ENCODE measurements around the gene SYNDIG1. TPM values are rescaled to one million over a fixed set of nuclear protein-coding genes. Genes with fewer than 3 reads are reported as not detected.

The SYNDIG1 gene
- total RNA-seq, 6 donors from 2014 or later = 0.30 to 0.37 (median 0.34) TPM; not detected in 3

DNA sequence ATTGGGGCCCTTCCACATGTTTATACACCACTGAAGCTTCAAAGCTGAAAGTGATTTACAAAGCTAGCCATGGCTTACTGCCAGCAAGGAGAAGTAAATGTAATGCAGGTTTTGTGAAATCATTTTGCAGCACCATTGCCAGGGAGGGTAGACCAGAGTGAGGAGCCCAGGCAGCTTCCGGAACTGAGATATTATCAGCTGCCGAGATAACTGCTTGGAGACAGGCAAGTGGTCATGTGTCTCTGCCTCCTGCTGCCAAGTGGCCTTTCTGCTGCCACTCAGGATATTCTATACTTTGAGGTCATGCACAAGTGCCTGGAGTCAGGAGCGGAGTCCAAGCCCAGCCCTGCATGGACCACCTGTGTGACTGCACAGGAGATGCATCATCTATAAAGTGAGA is 160.2 kb downstream of the SYNDIG1 start:
- H3K36me3 ChIP-seq = no peaks in the 10 kb centered on the region
- no peaks in the 10 kb centered on the region for H3K27me3 ChIP-seq
- DNase-seq = no peak
- peaks cover 0 to 9% (median 0%) of the 10 kb centered on the region in 4 donors for H3K4me1 ChIP-seq
- no peaks in the 10 kb centered on the region for H3K9me3 ChIP-seq
- H3K27ac ChIP-seq = no peak overlapping the region
- no peak overlapping the region for H3K4me3 ChIP-seq
- ATAC-seq (ENCODE audit: low FRiP score in 2 of 2) = no peak
- no peak for TF ChIP-seq POLR2A (IDR thresholded peaks at IDR 0.05)
- no peak for TF ChIP-seq POLR2AphosphoS5 (IDR thresholded peaks at IDR 0.05)
- no peak for TF ChIP-seq EP300 (IDR thresholded peaks at IDR 0.05)
- TF ChIP-seq, protein P1, sequence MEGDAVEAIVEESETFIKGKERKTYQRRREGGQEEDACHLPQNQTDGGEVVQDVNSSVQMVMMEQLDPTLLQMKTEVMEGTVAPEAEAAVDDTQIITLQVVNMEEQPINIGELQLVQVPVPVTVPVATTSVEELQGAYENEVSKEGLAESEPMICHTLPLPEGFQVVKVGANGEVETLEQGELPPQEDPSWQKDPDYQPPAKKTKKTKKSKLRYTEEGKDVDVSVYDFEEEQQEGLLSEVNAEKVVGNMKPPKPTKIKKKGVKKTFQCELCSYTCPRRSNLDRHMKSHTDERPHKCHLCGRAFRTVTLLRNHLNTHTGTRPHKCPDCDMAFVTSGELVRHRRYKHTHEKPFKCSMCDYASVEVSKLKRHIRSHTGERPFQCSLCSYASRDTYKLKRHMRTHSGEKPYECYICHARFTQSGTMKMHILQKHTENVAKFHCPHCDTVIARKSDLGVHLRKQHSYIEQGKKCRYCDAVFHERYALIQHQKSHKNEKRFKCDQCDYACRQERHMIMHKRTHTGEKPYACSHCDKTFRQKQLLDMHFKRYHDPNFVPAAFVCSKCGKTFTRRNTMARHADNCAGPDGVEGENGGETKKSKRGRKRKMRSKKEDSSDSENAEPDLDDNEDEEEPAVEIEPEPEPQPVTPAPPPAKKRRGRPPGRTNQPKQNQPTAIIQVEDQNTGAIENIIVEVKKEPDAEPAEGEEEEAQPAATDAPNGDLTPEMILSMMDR (IDR thresholded peaks at IDR 0.05) = no peak
- WGBS, 2 donors = 29 to 76% methylated on average over 3 of the region's 3 CpGs

DNA sequence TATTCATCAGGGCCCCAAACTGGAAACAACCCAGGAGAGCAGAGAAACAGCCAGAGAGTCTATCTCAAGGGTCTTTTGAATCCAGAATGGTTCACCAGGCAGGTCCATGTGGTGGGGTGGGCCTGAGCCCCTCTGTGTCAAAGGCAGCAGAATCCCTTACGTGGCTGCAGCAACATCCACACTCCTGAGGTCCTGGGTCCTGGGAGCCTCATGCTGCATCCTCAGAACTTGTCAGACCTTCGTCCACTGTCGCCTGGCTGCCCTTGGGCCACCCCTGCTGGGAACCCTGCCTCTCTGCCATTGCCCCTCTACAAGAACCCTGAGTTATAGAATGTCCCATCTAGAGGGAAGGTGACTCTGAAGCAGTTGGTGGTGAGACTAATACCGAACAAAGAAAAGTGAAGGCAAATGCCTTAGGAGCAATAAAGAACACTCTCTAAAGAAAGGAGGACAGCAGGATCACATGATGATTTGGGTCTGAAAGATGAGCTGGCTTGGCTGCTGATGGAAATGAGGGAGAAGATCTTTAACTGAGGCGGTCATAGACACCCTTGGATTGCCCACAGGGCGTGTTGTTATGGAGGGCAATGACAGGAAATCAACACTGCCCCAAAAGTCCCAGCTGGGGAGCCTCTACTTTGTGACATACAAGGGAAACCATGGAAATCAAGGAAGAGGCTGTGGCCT is 161.2 kb downstream of the SYNDIG1 start:
- DNase-seq = no peak
- 83% methylated on average over 5 to 6 of the region's 6 CpGs for WGBS, 2 donors
- H3K4me3 ChIP-seq = no peak overlapping the region
- H3K9me3 ChIP-seq = no peaks in the 10 kb centered on the region
- H3K4me1 ChIP-seq = peaks cover 0 to 9% (median 0%) of the 10 kb centered on the region in 4 donors
- H3K27me3 ChIP-seq = no peaks in the 10 kb centered on the region
- H3K27ac ChIP-seq = no peak overlapping the region
- no peaks in the 10 kb centered on the region for H3K36me3 ChIP-seq
- no peak for ATAC-seq (ENCODE audit: low FRiP score in 2 of 2)
- TF ChIP-seq, protein P1 (IDR thresholded peaks at IDR 0.05) = no peak
- TF ChIP-seq POLR2A (IDR thresholded peaks at IDR 0.05) = no peak
- TF ChIP-seq EP300 (IDR thresholded peaks at IDR 0.05) = no peak
- TF ChIP-seq POLR2AphosphoS5 (IDR thresholded peaks at IDR 0.05) = no peak

DNA sequence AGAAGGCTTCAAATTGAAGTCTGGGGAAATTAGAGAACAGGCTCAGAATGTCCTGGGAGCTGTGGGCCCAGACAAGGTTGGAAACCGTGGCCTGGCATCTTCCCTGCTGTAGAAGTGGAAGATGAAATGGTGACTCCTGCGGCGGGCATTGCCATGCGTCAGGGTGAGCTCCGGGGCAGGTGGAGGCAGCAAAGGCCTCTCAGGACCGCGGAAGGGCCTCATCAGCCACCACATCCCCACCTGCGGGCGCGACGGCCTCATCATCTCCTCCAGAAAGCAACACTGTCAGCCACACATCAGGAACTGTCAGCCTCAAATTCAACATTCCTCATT is 161.7 kb downstream of the SYNDIG1 start:
- ATAC-seq (ENCODE audit: low FRiP score in 2 of 2) = no peak
- no peaks in the 10 kb centered on the region for H3K36me3 ChIP-seq
- DNase-seq = peak in 1 of 2 donors; percentile 52
- TF ChIP-seq, protein P1 (IDR thresholded peaks at IDR 0.05) = no peak
- no peak for TF ChIP-seq EP300 (IDR thresholded peaks at IDR 0.05)
- TF ChIP-seq POLR2A (IDR thresholded peaks at IDR 0.05) = no peak
- no peak for TF ChIP-seq POLR2AphosphoS5 (IDR thresholded peaks at IDR 0.05)
- peaks cover 0 to 9% (median 0%) of the 10 kb centered on the region in 4 donors for H3K4me1 ChIP-seq
- no peak overlapping the region for H3K27ac ChIP-seq
- H3K27me3 ChIP-seq = no peaks in the 10 kb centered on the region
- 95 to 98% methylated on average over 11 of the region's 11 CpGs for WGBS, 2 donors
- H3K9me3 ChIP-seq = no peaks in the 10 kb centered on the region
- H3K4me3 ChIP-seq = no peak overlapping the region

DNA sequence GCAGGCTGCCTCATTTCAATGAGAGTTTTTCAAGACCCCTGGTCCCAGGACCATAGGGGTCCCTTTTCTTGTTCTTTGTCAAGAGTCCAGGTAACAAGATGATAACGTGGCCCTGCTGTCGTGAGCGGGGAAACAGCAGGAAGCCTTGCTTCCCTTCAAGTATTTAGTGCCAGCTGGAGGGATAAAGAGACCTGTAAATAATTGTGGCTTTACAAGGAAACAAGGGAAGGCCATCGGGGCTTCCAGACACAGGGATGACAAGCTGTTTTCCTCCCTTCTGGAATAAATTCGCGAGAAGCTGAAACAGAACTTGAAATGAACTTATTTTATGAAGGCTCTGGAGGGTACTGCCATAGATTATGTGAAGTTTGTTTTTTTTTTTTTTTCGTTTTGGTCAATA is 163.2 kb downstream of the SYNDIG1 start:
- no peaks in the 10 kb centered on the region for H3K36me3 ChIP-seq
- TF ChIP-seq POLR2AphosphoS5 (IDR thresholded peaks at IDR 0.05) = no peak
- no peak for TF ChIP-seq EP300 (IDR thresholded peaks at IDR 0.05)
- no peak for TF ChIP-seq POLR2A (IDR thresholded peaks at IDR 0.05)
- TF ChIP-seq, protein P1 (IDR thresholded peaks at IDR 0.05) = no peak
- H3K4me3 ChIP-seq = no peak overlapping the region
- 58 to 60% methylated on average over 7 of the region's 7 CpGs for WGBS, 2 donors
- no peak overlapping the region for H3K27ac ChIP-seq
- no peak for DNase-seq
- no peak for ATAC-seq (ENCODE audit: low FRiP score in 2 of 2)
- peaks cover 0 to 9% (median 0%) of the 10 kb centered on the region in 4 donors for H3K4me1 ChIP-seq
- H3K27me3 ChIP-seq = no peaks in the 10 kb centered on the region
- H3K9me3 ChIP-seq = no peaks in the 10 kb centered on the region

DNA sequence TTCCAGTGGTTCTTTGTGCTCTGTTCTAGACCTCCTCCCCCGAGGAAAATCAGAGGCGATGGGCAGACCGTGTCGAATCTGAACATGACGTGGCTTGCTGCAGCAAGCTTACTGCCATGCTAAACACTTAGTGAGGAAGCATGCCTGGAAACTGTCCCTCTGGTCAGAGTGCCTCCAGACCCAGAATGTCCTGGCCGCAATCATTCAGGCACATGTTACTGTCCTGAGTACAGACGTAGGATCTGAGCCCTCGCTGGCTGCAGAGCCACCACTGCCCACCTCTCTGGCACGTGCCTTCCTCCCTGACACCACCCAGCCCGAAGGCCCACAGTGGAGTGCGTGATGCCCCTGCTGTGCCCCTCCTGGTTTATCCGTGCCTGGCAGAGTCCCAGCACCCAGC is 163.6 kb downstream of the SYNDIG1 start:
- Histone ChIP-seq H3K36me3 (no peaks in the 10 kb centered on the region), H3K9me3 (no peaks in the 10 kb centered on the region), H3K4me3 (no peak overlapping the region), H3K4me1 (peaks cover 0 to 9% (median 0%) of the 10 kb centered on the region in 4 donors), H3K27ac (no peak overlapping the region), H3K27me3 (no peaks in the 10 kb centered on the region)
- DNase-seq (peak in 1 of 2 donors; percentile 32), ATAC-seq (ENCODE audit: low FRiP score in 2 of 2) (no peak)
- TF ChIP-seq EP300 (IDR thresholded peaks at IDR 0.05) (no peak), POLR2A (IDR thresholded peaks at IDR 0.05) (no peak), POLR2AphosphoS5 (IDR thresholded peaks at IDR 0.05) (no peak)
- TF ChIP-seq, protein P1 (IDR thresholded peaks at IDR 0.05) = no peak
- WGBS, 2 donors = 77 to 94% methylated on average over 12 of the region's 12 CpGs
